Liver (tissue), 9 donors: ENCODE measurements around the gene ATP2B1. TPM values are rescaled to one million over a fixed set of nuclear protein-coding genes. Genes with fewer than 3 reads are reported as not detected.
A peak's percentile ranks its signal among the peaks of the same experiment; 100 is the strongest.

Experiments
- DNase-seq: peaks from one replicate; pipeline ENCODE4 v3.0.0-alpha.2; 2017; ENCODE audit warnings: low spot score
- H3K27ac ChIP-seq, 2 donors: one replicate each; pipeline ENCODE4 v1.7.0; 2013; ENCODE audit warnings: inconsistent platforms in 2 of 2, low read length in 2 of 2, control low read depth in 1 of 2, low read depth in 1 of 2, mild to moderate bottlenecking in 1 of 2
- H3K27me3 ChIP-seq, 4 donors: one replicate each; pipeline versions ENCODE4 v1.6.1 to v1.7.0; 2013; ENCODE audit warnings: low read length in 3 of 4, inconsistent platforms in 1 of 4, mild to moderate bottlenecking in 1 of 4, moderate library complexity in 1 of 4; ENCODE audit not compliant: control insufficient read depth in 4 of 4, insufficient read depth in 4 of 4
- H3K36me3 ChIP-seq, 4 donors: one replicate each; pipeline versions ENCODE4 v1.6.1 to v1.7.0; 2013; ENCODE audit warnings: low read length in 3 of 4, mild to moderate bottlenecking in 3 of 4, low read depth in 1 of 4, moderate library complexity in 1 of 4; ENCODE audit not compliant: control insufficient read depth in 4 of 4, insufficient read depth in 3 of 4
- H3K4me1 ChIP-seq, 4 donors: one replicate each; pipeline versions ENCODE4 v1.6.1 to v1.7.0; 2013; ENCODE audit warnings: low read length in 3 of 4, mild to moderate bottlenecking in 3 of 4, moderate library complexity in 1 of 4; ENCODE audit not compliant: control insufficient read depth in 4 of 4, insufficient read depth in 4 of 4
- H3K4me3 ChIP-seq, 3 donors: one replicate each; pipeline versions ENCODE4 v1.6.1 to v1.7.0; 2013; ENCODE audit warnings: low read length in 3 of 3, control low read depth in 1 of 3, low read depth in 1 of 3, mild to moderate bottlenecking in 1 of 3
- H3K9ac ChIP-seq, 2 donors: one replicate each; pipeline ENCODE4 v1.7.0; 2013; ENCODE audit warnings: low read length in 2 of 2, mild to moderate bottlenecking in 2 of 2, moderate library complexity in 2 of 2, control low read depth in 1 of 2, low read depth in 1 of 2
- H3K9me3 ChIP-seq, 4 donors: one replicate each; pipeline versions ENCODE4 v1.6.1 to v1.7.0; 2013; ENCODE audit warnings: low read length in 3 of 4; ENCODE audit not compliant: control insufficient read depth in 4 of 4
- EGR1 ChIP-seq, 2 donors: IDR thresholded peaks; 2 replicates each; pipeline ENCODE4 v1.6.1; 2016 to 2018; ENCODE audit warnings: antibody characterized with exemption in 2 of 2, low read depth in 2 of 2
- FOXA2 ChIP-seq: IDR thresholded peaks from 2 replicates; pipeline ENCODE4 v1.6.1; 2016; ENCODE audit warnings: antibody characterized with exemption
- HNF4A ChIP-seq, 2 donors: conservative IDR thresholded peaks; 2 replicates each; pipeline ENCODE4 v1.6.1; 2016; ENCODE audit warnings: antibody characterized with exemption in 2 of 2, mild to moderate bottlenecking in 2 of 2
- HNF4G ChIP-seq: IDR thresholded peaks from 2 replicates; pipeline ENCODE4 v1.6.1; 2016; ENCODE audit warnings: antibody characterized with exemption
- NR2F2 ChIP-seq: IDR thresholded peaks from 2 replicates; pipeline ENCODE4 v1.6.1; 2016; ENCODE audit warnings: antibody characterized with exemption
- RAD21 ChIP-seq, 2 donors: IDR thresholded peaks; 2 replicates each; pipeline ENCODE4 v1.6.1; 2016; ENCODE audit warnings: antibody characterized with exemption in 2 of 2, mild to moderate bottlenecking in 2 of 2
- RXRA ChIP-seq, 2 donors: IDR thresholded peaks; 2 replicates each; pipeline ENCODE4 v1.6.1; 2017 to 2018; ENCODE audit warnings: antibody characterized with exemption in 2 of 2, mild to moderate bottlenecking in 1 of 2
- SP1 ChIP-seq: IDR thresholded peaks from 2 replicates; pipeline ENCODE4 v1.6.1; 2018; ENCODE audit warnings: antibody characterized with exemption, mild to moderate bottlenecking
- TAF1 ChIP-seq: conservative IDR thresholded peaks from 2 replicates; pipeline ENCODE4 v1.6.1; 2016; ENCODE audit warnings: antibody characterized with exemption, mild to moderate bottlenecking
- YY1 ChIP-seq: IDR thresholded peaks from 2 replicates; pipeline ENCODE4 v1.6.1; 2016; ENCODE audit warnings: antibody characterized with exemption, mild to moderate bottlenecking
- ZBTB33 ChIP-seq: IDR thresholded peaks from 2 replicates; pipeline ENCODE4 v1.6.1; 2016; ENCODE audit warnings: antibody characterized with exemption
- WGBS: extraction: QIAGEN DNeasy Blood & Tissue Kit; methylation state at CpG from one replicate; pipeline ENCODE4 v1.1.7; 2013; 5-methylcytosine and 5-hydroxymethylcytosine counted together
- polyA plus RNA-seq, 2 donors: library from polyadenylated mRNA; stranded (reverse) in 1 of 2; unstranded in 1 of 2; fragments of 200-250 nt in 1 of 2; fragments of >200 nt in 1 of 2; fragmentation: Nextera tagmentation in 1 of 2; extraction: Ambion mirVana in 1 of 2; gene quantifications; one replicate each; pipeline versions ENCODE4 v1.2.1 to v1.2.3, GENCODE V29; 2013 to 2015
- total RNA-seq, 2 donors: library from RNA; depleted of rRNA; stranded (reverse); fragments of >200 nt; gene quantifications; one replicate each; pipeline ENCODE4 v1.2.3, GENCODE V29; 2014
- TF ChIP-seq, protein P1 (sequence below): fragments of 150-350 bp; IDR thresholded peaks from 2 replicates; pipeline ENCODE4 v1.5.1; 2017; ENCODE audit warnings: improper control_type of control experiment, low read depth, low read length; ENCODE audit not compliant: missing input control
- TF ChIP-seq, protein P2 (sequence below): IDR thresholded peaks from 2 replicates; pipeline ENCODE4 v1.6.1; 2016; ENCODE audit warnings: antibody characterized with exemption
- TF ChIP-seq, protein P3 (sequence below): IDR thresholded peaks from 2 replicates; pipeline ENCODE4 v1.6.1; 2016; ENCODE audit warnings: antibody characterized with exemption, mild to moderate bottlenecking
- TF ChIP-seq, protein P4 (sequence below): IDR thresholded peaks from 2 replicates; pipeline ENCODE4 v1.6.1; 2016; ENCODE audit warnings: antibody characterized with exemption
- donor health status: healthy.
- donor health status: healthy.
- donor health status: healthy.
- donor health status: healthy.
- donor health status: healthy.

Gene ATP2B1
- total and polyA plus RNA-seq, 4 donors: 7.3 to 41.1 (median 22.8) TPM

DNA sequence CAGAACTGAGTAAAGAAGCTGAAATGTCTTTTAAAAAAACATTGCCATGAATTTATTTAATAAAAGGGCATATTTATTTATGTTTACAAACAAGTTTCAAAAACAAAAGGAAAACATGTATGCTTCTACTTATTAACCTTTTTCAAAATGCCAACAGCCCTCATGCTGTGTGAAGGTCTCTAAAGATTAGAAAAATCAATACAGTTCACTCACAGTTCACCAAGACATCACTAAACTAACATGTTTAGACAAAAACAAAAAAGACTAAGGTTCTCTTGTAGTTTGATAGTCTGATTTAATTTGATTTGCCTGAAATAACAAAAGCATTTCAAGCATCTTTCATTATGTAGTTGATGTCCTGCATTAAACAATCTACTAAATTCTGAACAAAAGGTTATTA, 118.9 kb downstream of the ATP2B1 start (continued):
- no peak for TF ChIP-seq YY1
- TF ChIP-seq HNF4A (conservative IDR thresholded peaks at IDR 0.05): peak in 1 of 2 donors; percentile 17
- no peak for TF ChIP-seq SP1

DNA sequence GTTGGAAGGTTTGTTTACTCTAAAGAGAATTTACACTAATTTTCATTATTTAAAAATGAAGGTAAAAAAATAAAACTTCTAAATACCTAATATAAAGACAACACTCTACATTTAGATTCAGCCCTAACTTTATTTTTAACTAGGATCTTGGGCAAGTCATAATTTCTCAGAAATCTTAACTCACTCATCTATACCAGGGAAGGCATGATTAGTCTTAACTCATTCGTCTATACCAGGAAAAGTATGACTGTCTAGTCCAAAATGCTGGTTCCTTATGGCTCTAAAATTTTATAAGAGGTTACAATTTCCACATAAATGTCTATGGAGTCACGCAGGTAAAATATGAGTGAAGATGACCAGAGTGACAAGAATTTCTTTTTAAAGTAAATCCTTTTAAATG, 130.1 kb downstream of the ATP2B1 start:
- H3K36me3 ChIP-seq: no peaks in the 10 kb centered on the region
- WGBS: 95% methylated on average over 2 of the region's 2 CpGs
- no peak for TF ChIP-seq RAD21 (IDR thresholded peaks at IDR 0.05)
- TF ChIP-seq, protein P1, sequence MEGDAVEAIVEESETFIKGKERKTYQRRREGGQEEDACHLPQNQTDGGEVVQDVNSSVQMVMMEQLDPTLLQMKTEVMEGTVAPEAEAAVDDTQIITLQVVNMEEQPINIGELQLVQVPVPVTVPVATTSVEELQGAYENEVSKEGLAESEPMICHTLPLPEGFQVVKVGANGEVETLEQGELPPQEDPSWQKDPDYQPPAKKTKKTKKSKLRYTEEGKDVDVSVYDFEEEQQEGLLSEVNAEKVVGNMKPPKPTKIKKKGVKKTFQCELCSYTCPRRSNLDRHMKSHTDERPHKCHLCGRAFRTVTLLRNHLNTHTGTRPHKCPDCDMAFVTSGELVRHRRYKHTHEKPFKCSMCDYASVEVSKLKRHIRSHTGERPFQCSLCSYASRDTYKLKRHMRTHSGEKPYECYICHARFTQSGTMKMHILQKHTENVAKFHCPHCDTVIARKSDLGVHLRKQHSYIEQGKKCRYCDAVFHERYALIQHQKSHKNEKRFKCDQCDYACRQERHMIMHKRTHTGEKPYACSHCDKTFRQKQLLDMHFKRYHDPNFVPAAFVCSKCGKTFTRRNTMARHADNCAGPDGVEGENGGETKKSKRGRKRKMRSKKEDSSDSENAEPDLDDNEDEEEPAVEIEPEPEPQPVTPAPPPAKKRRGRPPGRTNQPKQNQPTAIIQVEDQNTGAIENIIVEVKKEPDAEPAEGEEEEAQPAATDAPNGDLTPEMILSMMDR: no peak
- no peak for TF ChIP-seq TAF1
- TF ChIP-seq FOXA2: no peak
- TF ChIP-seq HNF4A (conservative IDR thresholded peaks at IDR 0.05): no peak

DNA sequence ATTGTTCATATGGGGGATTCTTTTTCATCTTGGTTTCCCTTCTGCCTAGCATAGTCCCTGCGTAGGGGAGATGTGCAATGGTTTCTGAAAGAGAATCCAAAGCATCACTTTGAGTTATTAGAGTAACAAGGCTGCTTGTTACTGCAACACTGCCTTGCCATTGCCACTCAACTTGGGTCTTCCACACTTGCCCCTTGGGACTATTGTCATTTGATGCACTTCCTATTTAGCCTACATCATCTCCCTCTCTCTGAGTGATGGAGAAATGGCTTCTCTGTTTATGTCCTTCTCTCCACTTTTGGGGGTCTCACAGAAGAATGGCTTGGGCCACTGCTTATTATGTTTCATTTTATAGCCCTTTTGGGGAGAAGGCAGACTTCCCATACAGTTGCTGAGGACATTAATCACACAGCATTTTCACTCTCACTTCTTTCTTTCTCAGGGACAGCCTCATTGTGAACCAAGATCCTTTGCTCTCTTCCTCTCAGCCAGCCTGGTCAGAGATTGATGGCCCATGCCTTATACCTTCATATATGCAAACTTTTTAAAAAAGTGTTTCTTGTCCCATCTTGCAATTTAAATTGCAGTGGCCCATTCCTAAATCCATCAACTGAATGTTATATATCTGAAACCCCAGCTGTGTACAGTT, 131.9 kb downstream of the ATP2B1 start:
- DNase-seq: no peak
- H3K9me3 ChIP-seq: no peaks in the 10 kb centered on the region
- no peak overlapping the region for H3K9ac ChIP-seq
- WGBS: 95% methylated on average over 1 of the region's 1 CpG
- H3K27me3 ChIP-seq: no peaks in the 10 kb centered on the region
- H3K4me1 ChIP-seq: peaks cover 0 to 2% (median 0%) of the 10 kb centered on the region in 4 donors
- no peaks in the 10 kb centered on the region for H3K36me3 ChIP-seq
- H3K4me3 ChIP-seq: no peak overlapping the region
- TF ChIP-seq, protein P2, sequence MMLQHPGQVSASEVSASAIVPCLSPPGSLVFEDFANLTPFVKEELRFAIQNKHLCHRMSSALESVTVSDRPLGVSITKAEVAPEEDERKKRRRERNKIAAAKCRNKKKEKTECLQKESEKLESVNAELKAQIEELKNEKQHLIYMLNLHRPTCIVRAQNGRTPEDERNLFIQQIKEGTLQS: no peak
- TF ChIP-seq NR2F2 (no peak), FOXA2 (no peak), TAF1 (no peak), EGR1 (IDR thresholded peaks at IDR 0.05; ENCODE audit: low read depth in 2 of 2) (no peak), HNF4G (no peak), ZBTB33 (no peak), HNF4A (conservative IDR thresholded peaks at IDR 0.05) (no peak), YY1 (no peak), RXRA (IDR thresholded peaks at IDR 0.05) (no peak)
- TF ChIP-seq, protein P3, sequence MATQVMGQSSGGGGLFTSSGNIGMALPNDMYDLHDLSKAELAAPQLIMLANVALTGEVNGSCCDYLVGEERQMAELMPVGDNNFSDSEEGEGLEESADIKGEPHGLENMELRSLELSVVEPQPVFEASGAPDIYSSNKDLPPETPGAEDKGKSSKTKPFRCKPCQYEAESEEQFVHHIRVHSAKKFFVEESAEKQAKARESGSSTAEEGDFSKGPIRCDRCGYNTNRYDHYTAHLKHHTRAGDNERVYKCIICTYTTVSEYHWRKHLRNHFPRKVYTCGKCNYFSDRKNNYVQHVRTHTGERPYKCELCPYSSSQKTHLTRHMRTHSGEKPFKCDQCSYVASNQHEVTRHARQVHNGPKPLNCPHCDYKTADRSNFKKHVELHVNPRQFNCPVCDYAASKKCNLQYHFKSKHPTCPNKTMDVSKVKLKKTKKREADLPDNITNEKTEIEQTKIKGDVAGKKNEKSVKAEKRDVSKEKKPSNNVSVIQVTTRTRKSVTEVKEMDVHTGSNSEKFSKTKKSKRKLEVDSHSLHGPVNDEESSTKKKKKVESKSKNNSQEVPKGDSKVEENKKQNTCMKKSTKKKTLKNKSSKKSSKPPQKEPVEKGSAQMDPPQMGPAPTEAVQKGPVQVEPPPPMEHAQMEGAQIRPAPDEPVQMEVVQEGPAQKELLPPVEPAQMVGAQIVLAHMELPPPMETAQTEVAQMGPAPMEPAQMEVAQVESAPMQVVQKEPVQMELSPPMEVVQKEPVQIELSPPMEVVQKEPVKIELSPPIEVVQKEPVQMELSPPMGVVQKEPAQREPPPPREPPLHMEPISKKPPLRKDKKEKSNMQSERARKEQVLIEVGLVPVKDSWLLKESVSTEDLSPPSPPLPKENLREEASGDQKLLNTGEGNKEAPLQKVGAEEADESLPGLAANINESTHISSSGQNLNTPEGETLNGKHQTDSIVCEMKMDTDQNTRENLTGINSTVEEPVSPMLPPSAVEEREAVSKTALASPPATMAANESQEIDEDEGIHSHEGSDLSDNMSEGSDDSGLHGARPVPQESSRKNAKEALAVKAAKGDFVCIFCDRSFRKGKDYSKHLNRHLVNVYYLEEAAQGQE: no peak
- TF ChIP-seq, protein P4, sequence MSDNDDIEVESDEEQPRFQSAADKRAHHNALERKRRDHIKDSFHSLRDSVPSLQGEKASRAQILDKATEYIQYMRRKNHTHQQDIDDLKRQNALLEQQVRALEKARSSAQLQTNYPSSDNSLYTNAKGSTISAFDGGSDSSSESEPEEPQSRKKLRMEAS: no peak
- H3K27ac ChIP-seq: no peak overlapping the region

More for the DNA sequence above, 130.1 kb downstream of the ATP2B1 start:
- Histone ChIP-seq H3K9me3 (no peaks in the 10 kb centered on the region), H3K4me1 (peaks cover 0 to 2% (median 0%) of the 10 kb centered on the region in 4 donors), H3K4me3 (no peak overlapping the region), H3K9ac (no peak overlapping the region), H3K27me3 (no peaks in the 10 kb centered on the region), H3K27ac (no peak overlapping the region)
- DNase-seq: no peak
